ENCODE data around the gene ACTG1. TPM values are rescaled to one million over a fixed set of nuclear protein-coding genes. Genes with fewer than 3 reads are reported as not detected.

The ACTG1 gene
- total RNA-seq: 1,000 to 10,000 TPM; 1,296 to 1,318 TPM
- polyA plus RNA-seq (2013, experiment 1 of 2): 2,025 TPM
- polyA plus RNA-seq (2013, experiment 2 of 2): 1,830 TPM
- total RNA-seq: 581 to 5,104 (median 1,308) reads per million in 172 experiments

DNA sequence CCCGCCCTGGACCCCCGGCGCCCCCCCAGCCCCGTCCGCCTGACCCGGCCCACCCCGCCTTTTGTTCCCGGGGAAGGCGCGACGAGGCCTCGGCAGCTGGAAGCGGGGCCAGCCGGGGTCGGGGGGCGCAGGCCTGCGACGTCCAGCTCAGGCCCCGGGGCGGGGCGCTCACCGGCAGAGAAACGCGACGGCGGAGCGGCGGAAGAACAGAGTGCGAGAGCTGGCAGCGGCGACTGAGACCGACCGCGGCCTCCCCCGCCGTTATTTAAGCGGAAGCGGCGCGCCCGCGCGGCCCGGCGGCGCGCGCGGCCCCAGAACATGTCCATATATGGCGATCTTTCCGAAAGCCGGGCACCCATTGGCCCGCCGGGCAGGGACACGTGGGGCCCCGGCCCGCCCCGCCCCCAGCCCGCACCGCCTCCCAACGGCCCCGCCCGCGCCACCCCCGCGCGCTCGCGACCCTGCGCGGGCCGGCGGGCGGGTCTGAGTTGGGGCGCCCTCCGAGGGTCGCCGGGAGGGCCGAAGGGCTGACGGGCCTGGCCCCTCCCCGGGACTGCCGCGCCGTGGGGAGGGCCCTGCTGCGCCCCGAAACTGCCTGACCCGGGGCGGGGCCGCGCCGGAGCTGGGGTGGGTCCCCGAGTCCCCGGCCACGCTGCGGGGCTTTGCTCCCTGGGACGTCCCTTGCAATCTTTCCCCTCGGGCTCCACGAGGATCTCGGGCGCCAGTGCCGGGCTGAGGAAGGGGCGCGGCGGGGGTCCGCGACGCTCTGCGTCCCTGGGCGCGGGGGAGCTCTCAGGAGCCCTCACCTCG lies at the start of gene ACTG1:
TSS of gene ACTG1 (minus strand) at position 238 of the 810 bp plus-strand sequence. CDS start 445 bp downstream, outside the sequence.
- ChIA-PET CTCF (interaction anchor here (1.9 kb wide), 1 partner anchor 28 kb away, joined by 10 read pairs; no protein-coding TSS in a partner anchor), POLR2A (interaction anchor here (0.6 to 9.3 kb wide), 18 partner anchors 9 to 348 kb away, joined by 3 to 93 read pairs (median 4); partner anchors contain the start of genes ARL16, BAHCC1, CCDC137 and CEP131)
- H3K4me1 Mint-ChIP-seq (ENCODE audit: low read depth): peaks cover 57% of the 10 kb centered on the region
- Histone ChIP-seq H3K4me3 (ENCODE audit: low read length) (peak within 1 kb of the TSS; percentile 98), H3K27me3 (ENCODE audit: control insufficient read depth in 1 of 2, insufficient read depth in 2 of 2, low read length in 2 of 2) (no peaks in the 10 kb centered on the region), H3K9me3 (ENCODE audit: control insufficient read depth in 1 of 2, insufficient read depth in 1 of 2, low read length in 2 of 2) (peaks cover 0 to 4% of the 10 kb centered on the region in 2 experiments), H3K27ac (ENCODE audit: low read depth in 1 of 2, low read length in 2 of 2) (peak within 1 kb of the TSS; percentile 72 to 87), H3K36me3 (ENCODE audit: insufficient read depth, low read length) (peaks cover 35% of the 10 kb centered on the region), H3K4me1 (ENCODE audit: insufficient read depth, low read length) (peaks cover 72% of the 10 kb centered on the region)
- peak; percentile 66 for ATAC-seq (ENCODE audit: poor library complexity)
- peak within 1 kb of the TSS; percentile 90 for H3K27ac Mint-ChIP-seq
- peak within 1 kb of the TSS; percentile 99 for H3K4me3 Mint-ChIP-seq
- H3K27me3 Mint-ChIP-seq: no peaks in the 10 kb centered on the region
- intact Hi-C loops (cut with DNase I, micrococcal nuclease): loop anchor here in 1 of 2 experiments (2.0 to 10.0 kb wide), 6 partner anchors 24 to 1248 kb away; partner anchors contain the start of genes FAAP100, P4HB, RNF213 and SLC38A10
- peaks cover 46% of the 10 kb centered on the region for H3K36me3 Mint-ChIP-seq (ENCODE audit: low read depth)
- no peaks in the 10 kb centered on the region for H3K9me3 Mint-ChIP-seq
- TF ChIP-seq, protein P1, sequence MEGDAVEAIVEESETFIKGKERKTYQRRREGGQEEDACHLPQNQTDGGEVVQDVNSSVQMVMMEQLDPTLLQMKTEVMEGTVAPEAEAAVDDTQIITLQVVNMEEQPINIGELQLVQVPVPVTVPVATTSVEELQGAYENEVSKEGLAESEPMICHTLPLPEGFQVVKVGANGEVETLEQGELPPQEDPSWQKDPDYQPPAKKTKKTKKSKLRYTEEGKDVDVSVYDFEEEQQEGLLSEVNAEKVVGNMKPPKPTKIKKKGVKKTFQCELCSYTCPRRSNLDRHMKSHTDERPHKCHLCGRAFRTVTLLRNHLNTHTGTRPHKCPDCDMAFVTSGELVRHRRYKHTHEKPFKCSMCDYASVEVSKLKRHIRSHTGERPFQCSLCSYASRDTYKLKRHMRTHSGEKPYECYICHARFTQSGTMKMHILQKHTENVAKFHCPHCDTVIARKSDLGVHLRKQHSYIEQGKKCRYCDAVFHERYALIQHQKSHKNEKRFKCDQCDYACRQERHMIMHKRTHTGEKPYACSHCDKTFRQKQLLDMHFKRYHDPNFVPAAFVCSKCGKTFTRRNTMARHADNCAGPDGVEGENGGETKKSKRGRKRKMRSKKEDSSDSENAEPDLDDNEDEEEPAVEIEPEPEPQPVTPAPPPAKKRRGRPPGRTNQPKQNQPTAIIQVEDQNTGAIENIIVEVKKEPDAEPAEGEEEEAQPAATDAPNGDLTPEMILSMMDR (IDR thresholded peaks at IDR 0.05): no peak
- peak; percentile 84 to 96 (median 92) for DNase-seq

- Histone ChIP-seq H3K4me3 (ENCODE audit: low read length) (no peak overlapping the region), H3K27ac (ENCODE audit: low read depth in 1 of 2, low read length in 2 of 2) (no peak overlapping the region), H3K4me1 (ENCODE audit: insufficient read depth, low read length) (no peaks in the 10 kb centered on the region), H3K36me3 (ENCODE audit: insufficient read depth, low read length) (peaks cover 72% of the 10 kb centered on the region), H3K27me3 (ENCODE audit: control insufficient read depth in 1 of 2, insufficient read depth in 2 of 2, low read length in 2 of 2) (no peaks in the 10 kb centered on the region), H3K9me3 (ENCODE audit: control insufficient read depth in 1 of 2, insufficient read depth in 1 of 2, low read length in 2 of 2) (no peaks in the 10 kb centered on the region)
- intact Hi-C loops (cut with DNase I, micrococcal nuclease): no loop called here
- H3K36me3 Mint-ChIP-seq (ENCODE audit: low read depth): peaks cover 65% of the 10 kb centered on the region
- no peak overlapping the region for H3K27ac Mint-ChIP-seq
- POLR2A ChIA-PET: interaction anchor here (0.6 kb wide), 1 partner anchor 9 kb away, joined by 3 read pairs; the partner anchor contains the start of gene FAAP100
- H3K9me3 Mint-ChIP-seq: no peaks in the 10 kb centered on the region
- ATAC-seq (ENCODE audit: poor library complexity) (no peak), DNase-seq (no peak)
- no peak overlapping the region for H3K4me3 Mint-ChIP-seq
- H3K27me3 Mint-ChIP-seq: no peaks in the 10 kb centered on the region
- H3K4me1 Mint-ChIP-seq (ENCODE audit: low read depth): no peaks in the 10 kb centered on the region
- CTCF ChIA-PET: no interaction called here
- TF ChIP-seq, protein P1 (IDR thresholded peaks at IDR 0.05): no peak
Observed at GRCh38 chr17:81561494-81561885, 48.9 kb upstream of the ACTG1 start.

GRCh38 chr17:81558941-81559806 lies 46.6 kb upstream of the ACTG1 start:
- H3K27ac Mint-ChIP-seq: no peak overlapping the region
- POLR2A ChIA-PET: interaction anchor here (0.7 kb wide), 1 partner anchor 154 kb away, joined by 3 read pairs; no protein-coding TSS in a partner anchor
- Histone ChIP-seq H3K36me3 (ENCODE audit: insufficient read depth, low read length) (peaks cover 51% of the 10 kb centered on the region), H3K4me1 (ENCODE audit: insufficient read depth, low read length) (peaks cover 4% of the 10 kb centered on the region), H3K9me3 (ENCODE audit: control insufficient read depth in 1 of 2, insufficient read depth in 1 of 2, low read length in 2 of 2) (no peaks in the 10 kb centered on the region), H3K4me3 (ENCODE audit: low read length) (no peak overlapping the region), H3K27ac (ENCODE audit: low read depth in 1 of 2, low read length in 2 of 2) (no peak overlapping the region), H3K27me3 (ENCODE audit: control insufficient read depth in 1 of 2, insufficient read depth in 2 of 2, low read length in 2 of 2) (no peaks in the 10 kb centered on the region)
- TF ChIP-seq, protein P1 (IDR thresholded peaks at IDR 0.05): no peak
- intact Hi-C loops (cut with DNase I, micrococcal nuclease): no loop called here
- CTCF ChIA-PET: no interaction called here
- peaks cover 44% of the 10 kb centered on the region for H3K36me3 Mint-ChIP-seq (ENCODE audit: low read depth)
- no peaks in the 10 kb centered on the region for H3K9me3 Mint-ChIP-seq
- peaks cover 3% of the 10 kb centered on the region for H3K4me1 Mint-ChIP-seq (ENCODE audit: low read depth)
- no peaks in the 10 kb centered on the region for H3K27me3 Mint-ChIP-seq
- no peak for ATAC-seq (ENCODE audit: poor library complexity)
- DNase-seq: peak in 1 of 14 experiments; percentile 19
- no peak overlapping the region for H3K4me3 Mint-ChIP-seq

Data from CD4-positive, alpha-beta T cell (primary cell).